Loucy (cell line): Measurements from ENCODE around the gene KDM5B.

ENCODE experiments used
- H2AFZ ChIP-seq: fragments of 200-600 bp; sonication (generic); 2 replicates; pipeline ENCODE4 v1.6.0; 2016; ENCODE audit warnings: antibody characterized with exemption, mild to moderate bottlenecking, low read length, moderate library complexity
- H3F3A ChIP-seq: fragments of 200-600 bp; 2 replicates; pipeline ENCODE4 v1.6.0; 2016; ENCODE audit warnings: antibody characterized with exemption, low read depth, mild to moderate bottlenecking
- H3K27me3 ChIP-seq: fragments of 200-600 bp; sonication (generic); 2 replicates; pipeline ENCODE4 v1.6.1; 2014; ENCODE audit warnings: low read length, mild to moderate bottlenecking; ENCODE audit not compliant: insufficient read depth, poor library complexity, severe bottlenecking
- H3K36me3 ChIP-seq: fragments of 200-600 bp; sonication (generic); 2 replicates; pipeline ENCODE4 v1.6.1; 2016; ENCODE audit warnings: low read length; ENCODE audit not compliant: insufficient read depth
- H3K4me1 ChIP-seq: fragments of 200-600 bp; sonication (generic); 2 replicates; pipeline ENCODE4 v1.5.1; 2014; ENCODE audit warnings: low read length, mild to moderate bottlenecking; ENCODE audit not compliant: insufficient read depth, poor library complexity, severe bottlenecking
- H3K4me2 ChIP-seq: fragments of 200-600 bp; sonication (generic); 2 replicates; pipeline ENCODE4 v1.6.0; 2014; ENCODE audit warnings: antibody characterized with exemption, low read length, low read depth, mild to moderate bottlenecking; ENCODE audit not compliant: poor library complexity, severe bottlenecking
- H3K4me3 ChIP-seq: fragments of 200-600 bp; sonication (generic); 2 replicates; pipeline ENCODE4 v1.5.1; 2014; ENCODE audit warnings: low read length, mild to moderate bottlenecking, mixed read lengths; ENCODE audit not compliant: poor library complexity, severe bottlenecking
- H3K79me2 ChIP-seq: fragments of 200-600 bp; sonication (generic); 2 replicates; pipeline ENCODE4 v1.6.1; 2014; ENCODE audit warnings: low read length; ENCODE audit not compliant: insufficient read depth
- H3K9ac ChIP-seq: fragments of 200-600 bp; sonication (generic); 2 replicates; pipeline ENCODE4 v1.6.0; 2014; ENCODE audit warnings: mild to moderate bottlenecking, low read depth, low read length, moderate library complexity; ENCODE audit not compliant: poor library complexity, severe bottlenecking
- H3K9me2 ChIP-seq: fragments of 200-600 bp; sonication (generic); replicated peaks from 2 replicates; pipeline ENCODE4 v1.6.1; 2016; ENCODE audit warnings: low read depth, low read length, mixed read lengths
- H3K9me3 ChIP-seq: fragments of 200-600 bp; sonication (generic); 2 replicates; pipeline ENCODE4 v1.6.1; 2014; ENCODE audit warnings: mild to moderate bottlenecking, antibody characterized with exemption, low read length, low read depth; ENCODE audit not compliant: insufficient read depth
- H4K20me1 ChIP-seq: fragments of 200-600 bp; sonication (generic); 2 replicates; pipeline ENCODE4 v1.6.0; 2014; ENCODE audit warnings: antibody characterized with exemption, low read length, mild to moderate bottlenecking; ENCODE audit not compliant: insufficient read depth, poor library complexity, severe bottlenecking
- CTCF ChIP-seq: fragments of 200-600 bp; sonication (generic); conservative IDR thresholded peaks from 2 replicates; pipeline ENCODE4 v1.5.1; 2014; ENCODE audit warnings: mild to moderate bottlenecking, antibody characterized with exemption, low read length
- EZH2phosphoT487 ChIP-seq: fragments of 200-600 bp; IDR thresholded peaks from 2 replicates; pipeline ENCODE4 v1.6.1; 2018; ENCODE audit warnings: antibody characterized with exemption, mild to moderate bottlenecking, moderate library complexity, borderline replicate concordance

The KDM5B gene

GRCh38 chr1:202843081-202843480 is 34.9 kb upstream of the KDM5B start:
- no peak overlapping the region for H3K9ac ChIP-seq
- H3K79me2 ChIP-seq = no peaks in the 10 kb centered on the region
- TF ChIP-seq CTCF = no peak
- TF ChIP-seq EZH2phosphoT487 = no peak
- no peak overlapping the region for H2AFZ ChIP-seq
- no peaks in the 10 kb centered on the region for H3K4me1 ChIP-seq
- H3K4me2 ChIP-seq = no peak overlapping the region
- no peaks in the 10 kb centered on the region for H3K36me3 ChIP-seq
- no peak overlapping the region for H3K4me3 ChIP-seq
- no peaks in the 10 kb centered on the region for H3K9me3 ChIP-seq
- H3K27me3 ChIP-seq = no peaks in the 10 kb centered on the region
- H4K20me1 ChIP-seq = no peaks in the 10 kb centered on the region
- H3K9me2 ChIP-seq = no peaks in the 10 kb centered on the region
- no peaks in the 10 kb centered on the region for H3F3A ChIP-seq

- Histone ChIP-seq H3K4me1 (peaks cover 40% of the 10 kb centered on the region), H3K4me2 (no peak overlapping the region), H3F3A (no peaks in the 10 kb centered on the region), H3K9ac (no peak overlapping the region), H3K4me3 (no peak overlapping the region), H4K20me1 (no peaks in the 10 kb centered on the region), H3K9me2 (no peaks in the 10 kb centered on the region), H2AFZ (no peak overlapping the region), H3K9me3 (no peaks in the 10 kb centered on the region), H3K79me2 (no peaks in the 10 kb centered on the region), H3K27me3 (no peaks in the 10 kb centered on the region), H3K36me3 (no peaks in the 10 kb centered on the region)
- TF ChIP-seq EZH2phosphoT487 (no peak), CTCF (no peak)
Observed at GRCh38 chr1:202837746-202838262, 29.6 kb upstream of the KDM5B start.

- H3K4me2 ChIP-seq = peak overlapping the region; percentile 81
Observed at GRCh38 chr1:202836623-202837403, 28.6 kb upstream of the KDM5B start.

More at GRCh38 chr1:202836623-202837403, 28.6 kb upstream of the KDM5B start:
- TF ChIP-seq EZH2phosphoT487 (no peak), CTCF (no peak)
- no peak overlapping the region for H3K4me3 ChIP-seq
- peaks cover 40% of the 10 kb centered on the region for H3K4me1 ChIP-seq
- no peak overlapping the region for H2AFZ ChIP-seq
- no peaks in the 10 kb centered on the region for H4K20me1 ChIP-seq
- no peaks in the 10 kb centered on the region for H3K9me2 ChIP-seq
- no peaks in the 10 kb centered on the region for H3K79me2 ChIP-seq
- H3K9ac ChIP-seq = peak overlapping the region; percentile 43
- H3K9me3 ChIP-seq = no peaks in the 10 kb centered on the region
- no peaks in the 10 kb centered on the region for H3K27me3 ChIP-seq
- no peaks in the 10 kb centered on the region for H3K36me3 ChIP-seq
- no peaks in the 10 kb centered on the region for H3F3A ChIP-seq
